NB4 (cell line): ENCODE measurements around the gene MRFAP1L1.

ENCODE experiments used
- DNase-seq: peaks from one replicate; pipeline ENCODE4 v3.0.0; 2010; ENCODE audit warnings: low read depth
- H3K4me3 ChIP-seq: one replicate; pipeline ENCODE4 v1.5.1; 2011; ENCODE audit warnings: mild to moderate bottlenecking, low read depth, low read length, moderate library complexity
- CTCF ChIP-seq: IDR thresholded peaks from one replicate; pipeline ENCODE4 v1.5.1; 2012; ENCODE audit warnings: low read depth, low read length
- MAX ChIP-seq: IDR thresholded peaks from 2 replicates; pipeline ENCODE4 v1.6.1; 2011; ENCODE audit warnings: low read depth, low read length
- MYC ChIP-seq: IDR thresholded peaks from 2 replicates; pipeline ENCODE4 v1.6.1; 2011; ENCODE audit warnings: low read depth, low read length
- POLR2A ChIP-seq: IDR thresholded peaks from 2 replicates; pipeline ENCODE4 v1.6.1; 2011; ENCODE audit warnings: mild to moderate bottlenecking; ENCODE audit not compliant: insufficient read length; ENCODE audit errors: extremely low read depth

The MRFAP1L1 gene

GRCh38 chr4:6689506-6689960 is 20.1 kb downstream of the MRFAP1L1 start:
- H3K4me3 ChIP-seq = peak overlapping the region; percentile 32
- peak; percentile 45 for DNase-seq
- TF ChIP-seq MAX (no peak), POLR2A (no peak), MYC (no peak), CTCF (no peak)

- peak; percentile 79 for TF ChIP-seq MAX
- TF ChIP-seq MYC = no peak; the same call in none of the 2 replicates
- TF ChIP-seq POLR2A = peak; percentile 51
- TF ChIP-seq CTCF = peak; percentile 21
- peak overlapping the region; percentile 32 for H3K4me3 ChIP-seq
- peak; percentile 99 for DNase-seq
Observed at GRCh38 chr4:6688879-6689505, 20.7 kb downstream of the MRFAP1L1 start.

GRCh38 chr4:6687947-6688878 is 21.5 kb downstream of the MRFAP1L1 start:
- TF ChIP-seq MYC (no peak), POLR2A (no peak), MAX (no peak), CTCF (peak; percentile 16)
- peak overlapping the region; percentile 32 for H3K4me3 ChIP-seq
- peak; percentile 51 for DNase-seq

GRCh38 chr4:6686104-6686787 is 23.4 kb downstream of the MRFAP1L1 start:
- no peak for DNase-seq
- TF ChIP-seq POLR2A = no peak
- no peak for TF ChIP-seq MAX
- no peak for TF ChIP-seq CTCF
- no peak for TF ChIP-seq MYC
- H3K4me3 ChIP-seq = no peak overlapping the region

GRCh38 chr4:6684656-6685055 is 25.0 kb downstream of the MRFAP1L1 start:
- H3K4me3 ChIP-seq = no peak overlapping the region
- DNase-seq = no peak
- TF ChIP-seq MYC (no peak), POLR2A (no peak), MAX (no peak), CTCF (no peak)
